H1 (cell line): ENCODE results near the gene TWIST2.

Experiments
- EP300 ChIP-seq, 2 experiments: IDR thresholded peaks; 1 replicate in 1 of 2; 2 replicates in 1 of 2; pipeline ENCODE4 v1.6.1; 2011 to 2012; ENCODE audit warnings: low read depth in 2 of 2, low read length in 2 of 2, mild to moderate bottlenecking in 2 of 2, borderline replicate concordance in 1 of 2, inconsistent platforms in 1 of 2, moderate library complexity in 1 of 2
- SP1 ChIP-seq: IDR thresholded peaks from 2 replicates; pipeline ENCODE4 v1.6.1; 2011; ENCODE audit warnings: low read depth, low read length

DNA sequence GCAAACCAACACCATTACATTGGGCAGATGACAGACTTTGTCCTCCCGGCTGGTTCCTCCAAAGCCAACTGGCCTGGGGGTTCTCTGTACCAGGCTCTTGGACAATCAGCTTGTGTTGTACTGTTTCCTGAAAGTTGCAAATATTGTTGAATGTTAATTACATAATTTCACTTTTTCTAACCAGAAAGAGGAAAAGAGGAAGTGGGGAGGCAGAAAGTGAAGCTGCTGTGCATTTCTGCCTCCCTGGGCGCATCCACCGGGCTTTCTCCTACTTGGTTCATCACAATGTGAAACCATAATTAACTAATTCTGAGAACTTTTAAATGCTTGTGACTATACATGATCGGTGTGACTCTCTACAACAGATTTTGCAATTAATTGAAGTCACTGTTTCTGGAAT, 10.1 kb downstream of the TWIST2 start:
- TF ChIP-seq EP300 (IDR thresholded peaks at IDR 0.05; ENCODE audit: borderline replicate concordance in 1 of 2, low read depth in 2 of 2, low read length in 2 of 2) (no peak), SP1 (no peak)
